ENCODE measurements around the gene SLAMF7.
"Not testable (repeated sequence)": the region's sequence is repeated elsewhere in the genome, so short reads cannot be mapped to it uniquely, and the experiment has no call there.

The SLAMF7 gene

GRCh38 chr1:160712525-160713080 is 26.4 kb upstream of the SLAMF7 start:
- not testable (repeated sequence) for H3K9me3 Mint-ChIP-seq; H3K4me3 Mint-ChIP-seq; H3K27me3 Mint-ChIP-seq; H3K36me3 Mint-ChIP-seq (ENCODE audit: low read depth); H3K27ac Mint-ChIP-seq
- DNase-seq: peak; percentile 45
- peaks cover 50% of the 10 kb centered on the region for H3K4me1 Mint-ChIP-seq
- peak; percentile 59 for ATAC-seq

- H3K9me3 Mint-ChIP-seq: no peaks in the 10 kb centered on the region
- DNase-seq: no peak
- H3K36me3 Mint-ChIP-seq (ENCODE audit: low read depth): peaks cover 2% of the 10 kb centered on the region
- H3K27ac Mint-ChIP-seq: no peak overlapping the region
- no peak overlapping the region for H3K4me3 Mint-ChIP-seq
- no peak for ATAC-seq
- peaks cover 56% of the 10 kb centered on the region for H3K4me1 Mint-ChIP-seq
- H3K27me3 Mint-ChIP-seq: no peaks in the 10 kb centered on the region
Observed at GRCh38 chr1:160713161-160713560, 25.9 kb upstream of the SLAMF7 start.

GRCh38 chr1:160714034-160714648 is 24.9 kb upstream of the SLAMF7 start:
- not testable (repeated sequence) for H3K9me3 Mint-ChIP-seq; H3K36me3 Mint-ChIP-seq (ENCODE audit: low read depth); H3K27ac Mint-ChIP-seq; DNase-seq; H3K4me3 Mint-ChIP-seq; H3K27me3 Mint-ChIP-seq
- H3K4me1 Mint-ChIP-seq: peaks cover 60% of the 10 kb centered on the region
- peak; percentile 38 for ATAC-seq

GRCh38 chr1:160716013-160716412 is 23.0 kb upstream of the SLAMF7 start:
- Mint-ChIP-seq H3K27me3 (no peaks in the 10 kb centered on the region), H3K9me3 (no peaks in the 10 kb centered on the region), H3K27ac (no peak overlapping the region), H3K4me1 (peaks cover 74% of the 10 kb centered on the region), H3K36me3 (ENCODE audit: low read depth) (peaks cover 2% of the 10 kb centered on the region), H3K4me3 (no peak overlapping the region)
- ATAC-seq (no peak), DNase-seq (no peak)

DNA sequence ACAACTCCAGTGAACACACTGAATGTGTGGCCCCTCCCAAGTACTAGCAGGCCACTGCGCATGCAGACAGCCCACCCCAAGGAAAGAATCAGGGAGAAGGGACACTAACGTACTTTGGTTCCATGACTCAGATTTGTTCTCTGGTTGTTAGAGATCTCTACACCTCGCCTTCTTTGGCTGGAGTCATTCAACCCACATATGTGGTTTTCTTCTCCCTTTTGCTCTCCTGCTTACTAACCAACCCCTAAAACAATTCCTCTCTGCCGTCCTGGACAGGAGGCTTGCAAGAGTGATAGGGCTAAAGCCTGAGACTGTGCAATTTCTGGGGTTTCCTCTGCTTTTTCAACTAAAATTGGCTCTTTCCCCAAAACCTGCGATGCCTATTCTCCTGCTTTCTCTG is 21.7 kb upstream of the SLAMF7 start:
- no peaks in the 10 kb centered on the region for H3K27me3 Mint-ChIP-seq
- no peaks in the 10 kb centered on the region for H3K9me3 Mint-ChIP-seq
- H3K4me3 Mint-ChIP-seq: no peak overlapping the region
- DNase-seq (no peak), ATAC-seq (peak; percentile 47)
- peaks cover 72% of the 10 kb centered on the region for H3K4me1 Mint-ChIP-seq
- peak overlapping the region; percentile 44 for H3K27ac Mint-ChIP-seq
- no peaks in the 10 kb centered on the region for H3K36me3 Mint-ChIP-seq (ENCODE audit: low read depth)

GRCh38 chr1:160718210-160718609 is 20.8 kb upstream of the SLAMF7 start:
- Mint-ChIP-seq H3K4me1 (peaks cover 72% of the 10 kb centered on the region), H3K27ac (peak overlapping the region; percentile 44), H3K4me3 (no peak overlapping the region), H3K9me3 (no peaks in the 10 kb centered on the region), H3K27me3 (no peaks in the 10 kb centered on the region), H3K36me3 (ENCODE audit: low read depth) (no peaks in the 10 kb centered on the region)
- DNase-seq: no peak
- ATAC-seq: no peak

DNA sequence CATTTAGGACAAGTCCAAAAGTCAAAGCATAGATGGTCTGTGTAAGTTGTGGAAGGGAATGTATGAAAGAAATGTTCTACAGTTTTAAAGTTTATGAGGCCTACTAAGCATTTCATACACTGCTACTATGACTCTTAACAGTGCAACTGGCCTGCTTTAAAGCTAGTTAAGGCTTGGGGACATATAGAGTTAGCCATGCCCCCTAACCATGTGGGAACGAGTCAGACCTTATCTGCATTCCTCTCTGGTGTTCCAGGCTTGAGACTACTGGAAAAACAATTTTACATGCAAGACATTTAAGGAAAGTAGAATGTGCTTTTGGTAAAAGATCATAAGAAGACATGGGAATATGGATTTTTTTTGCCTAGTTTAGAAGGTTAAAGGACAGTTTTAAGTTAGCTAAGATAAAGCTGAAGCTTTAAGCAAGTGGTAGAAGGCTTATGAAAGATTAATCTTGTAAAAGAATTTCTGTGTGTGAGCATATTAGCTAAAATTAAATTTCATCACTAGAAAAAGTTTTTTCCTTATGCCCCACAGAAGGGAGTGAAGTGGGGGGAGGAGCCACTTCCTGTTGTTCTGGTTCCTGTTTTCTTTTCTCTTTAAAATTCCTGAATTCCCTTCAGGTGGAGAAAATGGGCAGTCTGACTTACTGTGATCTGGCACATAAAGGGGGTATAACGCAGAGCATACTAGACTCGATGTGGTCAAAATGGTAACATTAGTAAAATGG is 18.5 kb upstream of the SLAMF7 start:
- ATAC-seq (no peak), DNase-seq (no peak)
- Mint-ChIP-seq H3K27me3 (no peaks in the 10 kb centered on the region), H3K36me3 (ENCODE audit: low read depth) (no peaks in the 10 kb centered on the region), H3K4me3 (no peak overlapping the region), H3K27ac (peak overlapping the region; percentile 20), H3K9me3 (no peaks in the 10 kb centered on the region), H3K4me1 (peaks cover 66% of the 10 kb centered on the region)

DNA sequence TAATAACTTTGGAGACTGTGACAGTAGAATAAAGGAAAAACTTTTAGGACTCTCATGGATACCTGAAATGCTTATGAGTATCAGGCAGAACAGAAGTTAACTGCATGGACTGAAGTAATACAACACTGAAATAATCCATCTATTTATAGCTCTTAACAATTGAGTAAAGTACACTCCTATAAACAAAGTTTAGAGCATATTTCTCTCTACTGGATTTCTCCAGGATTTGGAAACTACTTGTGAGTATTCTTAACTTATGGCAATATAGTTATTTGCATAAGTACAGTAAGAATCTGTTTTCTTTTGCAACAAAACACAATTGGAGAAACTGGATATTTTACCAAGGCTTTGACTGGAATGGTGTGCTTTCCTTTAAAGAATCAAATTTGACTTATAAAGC is 17.6 kb upstream of the SLAMF7 start:
- no peaks in the 10 kb centered on the region for H3K36me3 Mint-ChIP-seq (ENCODE audit: low read depth)

DNA sequence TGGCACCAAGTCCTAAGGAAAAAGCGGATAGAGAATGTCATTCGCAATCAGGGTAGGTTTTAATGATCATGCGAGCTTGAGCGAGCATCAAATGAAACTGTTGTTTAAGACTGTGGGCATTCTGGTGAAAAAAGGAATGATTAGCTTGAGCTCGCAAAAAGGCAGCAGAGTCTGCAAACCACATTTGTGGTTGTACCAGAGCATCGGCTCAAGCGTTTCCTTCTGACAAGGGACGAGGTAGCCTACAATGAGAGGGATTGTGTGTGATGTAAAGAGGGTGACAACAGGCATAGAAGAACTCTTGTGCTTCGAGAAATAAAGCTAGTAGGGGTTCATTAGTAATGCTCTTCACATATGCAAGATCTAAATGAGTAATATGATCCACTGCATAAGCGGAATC is 16.3 kb upstream of the SLAMF7 start:
- H3K4me3 Mint-ChIP-seq: peak overlapping the region; percentile 44
- H3K4me1 Mint-ChIP-seq: peaks cover 52% of the 10 kb centered on the region
- ATAC-seq (peak; percentile 55), DNase-seq (no peak)
- peak overlapping the region; percentile 57 for H3K27ac Mint-ChIP-seq
- no peaks in the 10 kb centered on the region for H3K9me3 Mint-ChIP-seq
- no peaks in the 10 kb centered on the region for H3K27me3 Mint-ChIP-seq
- no peaks in the 10 kb centered on the region for H3K36me3 Mint-ChIP-seq (ENCODE audit: low read depth)

More for the DNA sequence above, 17.6 kb upstream of the SLAMF7 start:
- Mint-ChIP-seq H3K4me1 (peaks cover 64% of the 10 kb centered on the region), H3K4me3 (no peak overlapping the region), H3K27ac (no peak overlapping the region), H3K27me3 (no peaks in the 10 kb centered on the region), H3K9me3 (no peaks in the 10 kb centered on the region)
- ATAC-seq (no peak), DNase-seq (no peak)

DNA sequence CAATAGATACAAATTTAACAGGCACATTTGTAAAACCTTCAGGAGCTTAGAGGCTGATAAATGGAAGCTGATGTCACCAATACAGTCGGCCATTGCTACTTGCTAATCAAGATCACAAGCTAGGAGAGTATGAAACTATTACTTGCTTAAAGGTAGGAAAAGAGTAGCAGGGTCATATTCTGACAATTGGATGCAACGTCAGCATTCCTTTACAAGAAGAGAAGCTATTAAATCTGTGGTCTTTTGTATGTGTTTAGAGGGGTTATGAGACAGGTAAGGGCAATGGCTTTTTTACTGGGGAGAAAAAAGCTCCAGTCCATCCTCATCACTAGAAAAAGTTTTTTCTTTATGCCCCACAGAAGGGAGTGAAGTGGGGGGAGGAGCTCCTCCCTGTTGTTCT is 15.7 kb upstream of the SLAMF7 start:
- no peak overlapping the region for H3K4me3 Mint-ChIP-seq
- no peaks in the 10 kb centered on the region for H3K36me3 Mint-ChIP-seq (ENCODE audit: low read depth)
- no peaks in the 10 kb centered on the region for H3K9me3 Mint-ChIP-seq
- H3K27ac Mint-ChIP-seq: peak overlapping the region; percentile 10
- peaks cover 46% of the 10 kb centered on the region for H3K4me1 Mint-ChIP-seq
- ATAC-seq (no peak), DNase-seq (no peak)
- no peaks in the 10 kb centered on the region for H3K27me3 Mint-ChIP-seq

DNA sequence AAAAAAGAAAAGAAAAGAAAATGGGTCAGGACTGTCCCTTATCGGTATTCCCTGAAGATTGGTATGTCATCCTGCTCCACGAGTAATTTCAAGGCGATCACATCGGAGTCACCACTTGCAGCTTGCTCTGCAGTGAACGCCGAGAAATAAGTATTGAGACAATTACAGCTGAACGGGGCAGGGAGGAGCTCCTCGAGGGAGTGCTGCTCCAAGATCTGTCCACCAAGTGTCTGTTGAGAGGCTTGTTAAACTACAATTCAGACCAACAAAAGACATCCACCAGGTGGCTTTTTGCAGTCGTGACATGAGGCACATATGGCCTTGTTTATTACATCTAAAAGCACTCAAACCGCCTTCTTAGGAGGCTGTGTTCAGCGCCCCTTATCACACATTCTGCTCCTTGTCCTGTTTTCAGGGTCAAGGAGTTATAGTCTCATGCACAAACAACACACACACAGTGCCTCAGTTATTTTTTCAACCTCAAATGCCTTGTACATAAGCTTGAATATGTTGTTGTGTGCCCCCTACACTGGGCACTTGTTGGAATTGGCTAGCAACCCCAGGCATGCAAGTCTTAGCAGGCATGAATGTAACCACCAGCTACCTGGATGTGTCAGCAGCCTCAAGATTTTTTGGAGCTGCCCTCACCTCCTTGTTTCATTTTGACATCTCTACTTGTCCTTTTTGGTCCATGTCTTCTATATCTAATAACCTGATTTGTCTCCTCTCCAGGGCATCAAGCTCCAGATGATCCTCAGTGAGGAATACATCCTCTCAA is 14.4 kb upstream of the SLAMF7 start:
- DNase-seq (no peak), ATAC-seq (no peak)
- Mint-ChIP-seq H3K36me3 (ENCODE audit: low read depth) (no peaks in the 10 kb centered on the region), H3K9me3 (no peaks in the 10 kb centered on the region), H3K27ac (peak overlapping the region; percentile 28), H3K27me3 (no peaks in the 10 kb centered on the region), H3K4me1 (peaks cover 41% of the 10 kb centered on the region), H3K4me3 (no peak overlapping the region)

- Mint-ChIP-seq H3K27ac (no peak overlapping the region), H3K4me3 (no peak overlapping the region), H3K27me3 (no peaks in the 10 kb centered on the region), H3K9me3 (no peaks in the 10 kb centered on the region), H3K4me1 (peaks cover 28% of the 10 kb centered on the region), H3K36me3 (ENCODE audit: low read depth) (no peaks in the 10 kb centered on the region)
- no peak for DNase-seq
- ATAC-seq: no peak
Observed at GRCh38 chr1:160726114-160726497, 12.9 kb upstream of the SLAMF7 start.

DNA sequence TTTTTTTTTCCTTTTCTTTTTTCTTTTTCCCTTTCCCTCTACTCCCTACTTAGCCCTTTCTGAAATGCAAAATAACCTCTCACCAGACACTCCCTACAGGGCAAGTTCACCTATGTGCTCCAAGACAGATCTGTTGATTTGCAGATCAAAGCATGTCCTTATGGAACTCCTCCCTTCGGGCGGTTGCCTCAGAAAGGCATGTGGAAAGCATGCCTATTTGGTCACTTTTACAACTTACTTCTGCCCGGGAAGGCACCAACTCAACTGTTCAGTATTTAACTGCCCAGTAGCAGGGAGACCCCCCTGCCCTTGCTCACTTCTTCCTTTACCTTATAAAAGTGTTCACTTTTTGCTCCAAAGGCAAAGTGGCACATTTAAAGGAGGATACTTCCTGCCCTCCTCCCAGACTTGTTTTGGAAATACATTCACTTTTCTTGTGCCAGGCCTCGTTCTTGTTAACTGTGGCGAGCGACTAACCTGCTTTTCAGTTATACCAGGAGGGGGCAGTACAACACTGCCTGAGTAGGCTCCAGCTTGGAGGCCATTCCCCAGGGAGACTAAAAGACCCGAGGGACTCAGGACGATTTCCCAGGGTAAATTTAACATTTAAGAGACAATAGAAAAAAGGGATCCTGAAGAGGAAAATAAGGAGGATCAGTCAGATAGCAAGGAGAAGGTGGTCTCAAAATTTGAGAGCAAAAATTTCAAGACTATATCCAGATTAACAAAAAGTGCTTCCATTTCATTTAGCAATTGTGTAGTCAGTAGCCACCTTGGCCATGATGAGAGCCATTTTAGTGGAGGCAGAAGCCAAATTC is 12.3 kb upstream of the SLAMF7 start:
- Mint-ChIP-seq H3K9me3 (peaks cover 3% of the 10 kb centered on the region), H3K4me3 (no peak overlapping the region), H3K27me3 (no peaks in the 10 kb centered on the region), H3K27ac (no peak overlapping the region), H3K4me1 (peaks cover 29% of the 10 kb centered on the region), H3K36me3 (ENCODE audit: low read depth) (peaks cover 2% of the 10 kb centered on the region)
- peak; percentile 63 for DNase-seq
- ATAC-seq: peak; percentile 64

DNA sequence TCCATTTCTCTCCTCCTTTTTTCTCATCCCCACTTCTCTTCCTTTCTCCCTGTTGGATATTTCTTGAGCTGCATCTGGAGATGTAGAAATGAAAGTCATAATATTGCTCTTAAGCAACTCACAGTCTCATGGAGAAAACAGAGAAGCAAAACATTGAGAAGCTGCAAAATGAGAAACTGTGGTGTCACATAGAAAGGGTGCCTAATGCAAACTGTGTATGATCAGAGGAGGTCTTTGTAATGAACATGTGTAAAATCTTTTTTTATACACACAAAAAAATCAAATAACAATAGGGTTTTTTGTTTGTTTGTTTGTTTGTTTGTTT is 11.8 kb upstream of the SLAMF7 start:
- H3K27ac Mint-ChIP-seq: no peak overlapping the region
- peaks cover 2% of the 10 kb centered on the region for H3K36me3 Mint-ChIP-seq (ENCODE audit: low read depth)
- ATAC-seq (no peak), DNase-seq (no peak)
- H3K4me3 Mint-ChIP-seq: no peak overlapping the region
- H3K27me3 Mint-ChIP-seq: no peaks in the 10 kb centered on the region
- H3K4me1 Mint-ChIP-seq: peaks cover 32% of the 10 kb centered on the region
- H3K9me3 Mint-ChIP-seq: peaks cover 8% of the 10 kb centered on the region
